HG03045 (cell line): ENCODE data around the gene PALLD.
A peak's percentile ranks its signal among the peaks of the same experiment; 100 is the strongest.
"Not testable (repeated sequence)": the region's sequence is repeated elsewhere in the genome, so short reads cannot be mapped to it uniquely, and the experiment has no call there.

Source experiments
- ATAC-seq: cut with Tn5 transposase; IDR thresholded peaks from one replicate; pipeline ENCODE4 v1.9.1; 2021; ENCODE audit warnings: mild to moderate bottlenecking, moderate library complexity; ENCODE audit not compliant: unreplicated experiment

PALLD gene

GRCh38 chr4:168917138-168917779 is 420.4 kb downstream of the PALLD start:
- no peak for ATAC-seq

GRCh38 chr4:168919706-168920324 is 423.0 kb downstream of the PALLD start:
- ATAC-seq: no peak

- no peak for ATAC-seq
Measured at GRCh38 chr4:168920441-168921065, 423.7 kb downstream of the PALLD start.

GRCh38 chr4:168923526-168924194 is 426.8 kb downstream of the PALLD start:
- peak; percentile 60 for ATAC-seq

- ATAC-seq: no peak
Measured at GRCh38 chr4:168924667-168925066, 427.8 kb downstream of the PALLD start.

GRCh38 chr4:168925789-168926490 is 429.1 kb downstream of the PALLD start:
- ATAC-seq: no peak

- ATAC-seq: no peak
Measured at GRCh38 chr4:168928346-168928745, 431.5 kb downstream of the PALLD start.

- ATAC-seq: no peak
Measured at GRCh38 chr4:168928875-168929274, 432.0 kb downstream of the PALLD start.

GRCh38 chr4:168930413-168931196 is 433.8 kb downstream of the PALLD start:
- ATAC-seq: no peak

- no peak for ATAC-seq
Measured at GRCh38 chr4:168931215-168931650, 434.4 kb downstream of the PALLD start.

- no peak for ATAC-seq
Measured at GRCh38 chr4:168932138-168932537, 435.3 kb downstream of the PALLD start.

- ATAC-seq: no peak
Measured at GRCh38 chr4:168933423-168933822, 436.6 kb downstream of the PALLD start.

GRCh38 chr4:168937473-168937872 is 440.6 kb downstream of the PALLD start:
- ATAC-seq: not testable (repeated sequence)

GRCh38 chr4:168942985-168943384 is 446.1 kb downstream of the PALLD start:
- ATAC-seq: no peak

- ATAC-seq: no peak
Measured at GRCh38 chr4:168945291-168945690, 448.4 kb downstream of the PALLD start.

GRCh38 chr4:168952821-168953246 is 456.0 kb downstream of the PALLD start:
- ATAC-seq: not testable (repeated sequence)

- ATAC-seq: no peak
Measured at GRCh38 chr4:168955674-168956073, 458.8 kb downstream of the PALLD start.

GRCh38 chr4:168960716-168961115 is 463.9 kb downstream of the PALLD start:
- ATAC-seq: no peak

GRCh38 chr4:168972596-168972995 is 475.7 kb downstream of the PALLD start:
- ATAC-seq: no peak
